ENCODE measurements around the gene ERF. TPM values are rescaled to one million over a fixed set of nuclear protein-coding genes. Genes with fewer than 3 reads are reported as not detected.

The ERF gene
- total RNA-seq, 2 donors from 2014 or later = 106 to 138 TPM

DNA sequence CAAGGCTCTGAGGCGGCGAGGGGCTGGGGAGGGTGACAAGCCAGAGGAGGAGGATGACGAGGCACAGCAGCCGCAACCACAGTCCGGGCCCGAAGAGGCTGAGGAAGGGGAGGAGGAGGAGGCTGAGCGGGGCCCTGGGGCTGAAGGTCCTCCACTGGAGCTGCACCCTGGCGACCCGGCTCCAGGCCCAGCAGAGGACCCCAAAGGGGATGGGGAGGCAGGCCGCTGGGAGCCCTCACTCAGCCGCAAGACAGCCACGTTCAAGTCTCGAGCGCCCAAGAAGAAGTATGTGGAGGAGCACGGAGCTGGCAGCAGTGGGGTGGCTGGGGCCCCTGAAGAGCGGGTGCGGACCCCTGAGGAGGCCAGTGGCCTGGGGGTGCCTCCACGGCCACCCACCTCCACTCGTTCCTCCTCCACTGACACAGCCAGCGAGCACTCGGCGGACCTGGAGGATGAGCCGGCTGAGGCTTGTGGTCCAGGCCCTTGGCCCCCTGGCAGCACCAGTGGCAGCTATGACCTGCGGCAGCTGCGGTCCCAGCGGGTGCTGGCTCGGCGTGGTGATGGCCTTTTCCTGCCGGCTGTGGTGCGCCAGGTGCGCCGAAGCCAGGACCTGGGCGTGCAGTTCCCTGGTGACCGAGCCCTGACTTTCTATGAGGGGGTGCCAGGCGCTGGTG is 17.1 kb upstream of the ERF start:
- peaks cover 25% of the 10 kb centered on the region for H3K4me1 Mint-ChIP-seq
- whole genome bisulfite sequencing, 2 experiments (ENCODE audit: insufficient coverage in 1 of 2, insufficient read length in 1 of 2) = 95% methylated on average over 19 to 35 of the region's 35 CpGs
- Histone ChIP-seq H3K4me1 (ENCODE audit: control insufficient read depth, insufficient read depth, low read length) (peaks cover 4% of the 10 kb centered on the region), H3K4me3 (ENCODE audit: low read length) (no peak overlapping the region), H3K27me3 (ENCODE audit: control insufficient read depth, insufficient read depth, low read length, poor library complexity, severe bottlenecking) (no peaks in the 10 kb centered on the region), H3K9ac (ENCODE audit: extremely low read depth, low read length, poor library complexity, severe bottlenecking) (no peak overlapping the region), H3K36me3 (ENCODE audit: control insufficient read depth, insufficient read depth, low read length) (peaks cover 16% of the 10 kb centered on the region), H3K27ac (ENCODE audit: low read depth, low read length) (no peak overlapping the region), H3K9me3 (ENCODE audit: control insufficient read depth, low read length) (no peaks in the 10 kb centered on the region)
- H3K36me3 Mint-ChIP-seq (ENCODE audit: low read depth) = peaks cover 23% of the 10 kb centered on the region
- H3K4me3 Mint-ChIP-seq = no peak overlapping the region
- no peak for DNase-seq
- H3K9me3 Mint-ChIP-seq = no peaks in the 10 kb centered on the region
- no peaks in the 10 kb centered on the region for H3K27me3 Mint-ChIP-seq (ENCODE audit: insufficient read depth)
- peak overlapping the region; percentile 65 for H3K27ac Mint-ChIP-seq
- no peak for TF ChIP-seq CTCF (conservative IDR thresholded peaks at IDR 0.05)

GRCh38 chr19:42271045-42271419 is 16.1 kb upstream of the ERF start:
- Histone ChIP-seq H3K9me3 (ENCODE audit: control insufficient read depth, low read length) (no peaks in the 10 kb centered on the region), H3K9ac (ENCODE audit: extremely low read depth, low read length, poor library complexity, severe bottlenecking) (no peak overlapping the region), H3K36me3 (ENCODE audit: control insufficient read depth, insufficient read depth, low read length) (peaks cover 16% of the 10 kb centered on the region), H3K4me3 (ENCODE audit: low read length) (no peak overlapping the region), H3K4me1 (ENCODE audit: control insufficient read depth, insufficient read depth, low read length) (peaks cover 4% of the 10 kb centered on the region), H3K27me3 (ENCODE audit: control insufficient read depth, insufficient read depth, low read length, poor library complexity, severe bottlenecking) (no peaks in the 10 kb centered on the region), H3K27ac (ENCODE audit: low read depth, low read length) (no peak overlapping the region)
- Mint-ChIP-seq H3K27me3 (ENCODE audit: insufficient read depth) (no peaks in the 10 kb centered on the region), H3K9me3 (no peaks in the 10 kb centered on the region), H3K4me1 (peaks cover 25% of the 10 kb centered on the region), H3K36me3 (ENCODE audit: low read depth) (peaks cover 22% of the 10 kb centered on the region), H3K27ac (peak overlapping the region; percentile 65), H3K4me3 (no peak overlapping the region)
- 93 to 100% methylated on average over 3 of the region's 3 CpGs for WGBS, 2 experiments (ENCODE audit: insufficient coverage in 1 of 2, insufficient read length in 1 of 2)
- no peak for TF ChIP-seq CTCF (conservative IDR thresholded peaks at IDR 0.05)
- no peak for DNase-seq

DNA sequence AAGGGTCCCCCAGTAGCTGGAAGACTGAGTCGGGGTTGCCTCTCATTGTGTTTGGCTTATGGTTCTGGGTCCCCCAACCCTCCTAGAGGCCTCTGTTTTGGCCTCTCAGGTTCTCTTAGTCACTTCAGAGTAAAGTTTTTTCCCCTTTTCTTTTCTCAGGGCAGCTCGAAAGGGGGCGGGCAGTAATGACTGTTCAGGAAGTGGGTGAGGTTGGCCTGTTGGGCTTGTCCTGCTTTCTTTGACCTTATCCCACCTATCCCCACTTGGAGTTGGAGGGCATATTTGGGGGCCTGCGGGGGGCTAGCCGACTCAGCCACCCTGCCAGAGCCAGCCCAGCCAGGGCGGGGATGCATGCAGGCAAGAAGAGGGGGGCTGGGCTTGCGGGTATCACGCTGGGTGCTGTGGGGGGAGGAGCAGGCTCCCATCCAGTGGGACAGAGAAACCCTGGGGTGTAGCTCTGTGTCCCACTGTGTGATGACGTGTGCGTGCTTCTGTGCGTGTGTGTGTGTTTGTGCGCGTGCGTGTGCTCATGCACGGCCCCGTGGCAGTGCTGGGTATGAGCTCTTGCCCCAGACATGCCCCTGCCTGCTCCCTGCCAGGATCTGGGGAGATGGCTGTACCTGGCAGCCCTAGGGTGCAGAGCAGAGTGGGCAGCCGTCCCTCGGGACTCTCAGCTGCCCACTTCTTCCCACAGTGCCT is 15.6 kb upstream of the ERF start:
- Mint-ChIP-seq H3K27me3 (ENCODE audit: insufficient read depth) (no peaks in the 10 kb centered on the region), H3K36me3 (ENCODE audit: low read depth) (peaks cover 22% of the 10 kb centered on the region), H3K27ac (peak overlapping the region; percentile 76), H3K4me3 (no peak overlapping the region), H3K9me3 (no peaks in the 10 kb centered on the region), H3K4me1 (peaks cover 25% of the 10 kb centered on the region)
- Histone ChIP-seq H3K9me3 (ENCODE audit: control insufficient read depth, low read length) (no peaks in the 10 kb centered on the region), H3K4me3 (ENCODE audit: low read length) (peak overlapping the region; percentile 88), H3K36me3 (ENCODE audit: control insufficient read depth, insufficient read depth, low read length) (peaks cover 16% of the 10 kb centered on the region), H3K27ac (ENCODE audit: low read depth, low read length) (no peak overlapping the region), H3K9ac (ENCODE audit: extremely low read depth, low read length, poor library complexity, severe bottlenecking) (peak overlapping the region; percentile 41), H3K4me1 (ENCODE audit: control insufficient read depth, insufficient read depth, low read length) (peaks cover 4% of the 10 kb centered on the region), H3K27me3 (ENCODE audit: control insufficient read depth, insufficient read depth, low read length, poor library complexity, severe bottlenecking) (no peaks in the 10 kb centered on the region)
- TF ChIP-seq CTCF (conservative IDR thresholded peaks at IDR 0.05) = no peak
- no peak for DNase-seq
- WGBS, 2 experiments (ENCODE audit: insufficient coverage in 1 of 2, insufficient read length in 1 of 2) = 83 to 87% methylated on average over 7 to 18 of the region's 18 CpGs

Measured in endodermal cell (in vitro differentiated cells).